PFSK-1 (cell line): ENCODE measurements around the gene JAKMIP1.

Experiments used
- FOXP2 ChIP-seq: optimal IDR thresholded peaks from 2 replicates; pipeline ENCODE3; 2011; ENCODE audit warnings: borderline replicate concordance, control low read depth, inconsistent platforms; ENCODE audit not compliant: insufficient read depth; ENCODE audit errors: extremely low read length, extremely low read depth
- POLR2AphosphoS5 ChIP-seq: IDR thresholded peaks from 2 replicates; pipeline ENCODE4 v1.6.1; 2012; ENCODE audit warnings: low read depth, mild to moderate bottlenecking, control low read depth, low read length, moderate library complexity
- SIN3A ChIP-seq: IDR thresholded peaks from 2 replicates; pipeline ENCODE4 v1.6.1; 2012; ENCODE audit warnings: mild to moderate bottlenecking, low read length, moderate library complexity, borderline replicate concordance; ENCODE audit not compliant: insufficient read depth
- TAF1 ChIP-seq: IDR thresholded peaks from 2 replicates; pipeline ENCODE4 v1.6.1; 2012; ENCODE audit warnings: low read length, control low read depth, borderline replicate concordance; ENCODE audit not compliant: insufficient read depth
- TF ChIP-seq, protein P1 (sequence below), 2 experiments: IDR thresholded peaks; 2 replicates each; pipeline versions ENCODE4 v1.6.1 to v1.8.0; 2011 to 2012; ENCODE audit warnings: low read depth in 2 of 2, low read length in 2 of 2, control low read depth in 1 of 2, inconsistent platforms in 1 of 2, mild to moderate bottlenecking in 1 of 2, moderate library complexity in 1 of 2; ENCODE audit not compliant: insufficient read depth in 1 of 2

Gene JAKMIP1

DNA sequence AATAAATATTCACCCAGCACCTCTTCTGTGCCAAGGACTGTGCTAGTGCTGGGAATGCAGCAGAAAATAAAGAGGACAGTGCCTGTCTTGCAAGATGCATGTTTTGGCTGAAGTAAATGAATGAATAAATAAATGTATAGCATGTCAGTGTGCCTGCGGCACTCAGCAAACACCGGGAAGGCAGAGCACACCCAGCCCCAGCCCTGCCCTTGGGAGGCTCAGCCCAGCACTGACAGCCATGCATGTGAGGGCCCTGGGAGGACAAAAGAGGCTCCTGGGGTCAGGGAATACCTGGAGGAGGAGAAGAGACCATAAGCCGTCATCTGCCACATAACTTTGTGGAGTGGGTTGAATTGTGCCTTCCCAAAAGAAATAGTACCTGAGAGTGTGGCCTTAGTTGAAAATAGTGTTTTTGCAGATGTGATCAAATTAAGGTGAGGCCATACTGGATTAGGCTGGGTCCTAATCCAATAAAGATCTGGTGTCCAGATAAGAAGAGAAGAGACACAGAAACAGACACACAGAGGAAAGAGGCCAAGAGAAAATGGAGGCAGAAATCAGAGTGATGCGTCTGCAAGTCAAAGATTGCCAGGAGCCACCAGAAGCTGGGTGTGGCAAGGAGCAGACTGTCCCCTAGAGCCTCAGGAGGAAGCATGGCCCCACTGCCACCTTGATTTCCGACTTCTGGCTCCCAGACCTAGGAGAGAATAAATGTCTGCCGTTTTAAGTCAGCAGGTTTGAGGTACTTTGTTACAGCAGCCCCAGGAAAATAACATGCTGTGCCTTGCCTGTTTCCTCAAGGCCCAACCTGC, 198.5 kb downstream of the JAKMIP1 start:
- TF ChIP-seq FOXP2: no peak
- TF ChIP-seq POLR2AphosphoS5: no peak
- TF ChIP-seq, protein P1, sequence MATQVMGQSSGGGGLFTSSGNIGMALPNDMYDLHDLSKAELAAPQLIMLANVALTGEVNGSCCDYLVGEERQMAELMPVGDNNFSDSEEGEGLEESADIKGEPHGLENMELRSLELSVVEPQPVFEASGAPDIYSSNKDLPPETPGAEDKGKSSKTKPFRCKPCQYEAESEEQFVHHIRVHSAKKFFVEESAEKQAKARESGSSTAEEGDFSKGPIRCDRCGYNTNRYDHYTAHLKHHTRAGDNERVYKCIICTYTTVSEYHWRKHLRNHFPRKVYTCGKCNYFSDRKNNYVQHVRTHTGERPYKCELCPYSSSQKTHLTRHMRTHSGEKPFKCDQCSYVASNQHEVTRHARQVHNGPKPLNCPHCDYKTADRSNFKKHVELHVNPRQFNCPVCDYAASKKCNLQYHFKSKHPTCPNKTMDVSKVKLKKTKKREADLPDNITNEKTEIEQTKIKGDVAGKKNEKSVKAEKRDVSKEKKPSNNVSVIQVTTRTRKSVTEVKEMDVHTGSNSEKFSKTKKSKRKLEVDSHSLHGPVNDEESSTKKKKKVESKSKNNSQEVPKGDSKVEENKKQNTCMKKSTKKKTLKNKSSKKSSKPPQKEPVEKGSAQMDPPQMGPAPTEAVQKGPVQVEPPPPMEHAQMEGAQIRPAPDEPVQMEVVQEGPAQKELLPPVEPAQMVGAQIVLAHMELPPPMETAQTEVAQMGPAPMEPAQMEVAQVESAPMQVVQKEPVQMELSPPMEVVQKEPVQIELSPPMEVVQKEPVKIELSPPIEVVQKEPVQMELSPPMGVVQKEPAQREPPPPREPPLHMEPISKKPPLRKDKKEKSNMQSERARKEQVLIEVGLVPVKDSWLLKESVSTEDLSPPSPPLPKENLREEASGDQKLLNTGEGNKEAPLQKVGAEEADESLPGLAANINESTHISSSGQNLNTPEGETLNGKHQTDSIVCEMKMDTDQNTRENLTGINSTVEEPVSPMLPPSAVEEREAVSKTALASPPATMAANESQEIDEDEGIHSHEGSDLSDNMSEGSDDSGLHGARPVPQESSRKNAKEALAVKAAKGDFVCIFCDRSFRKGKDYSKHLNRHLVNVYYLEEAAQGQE (IDR thresholded peaks at IDR 0.05; ENCODE audit: insufficient read depth in 1 of 2, low read depth in 2 of 2, low read length in 2 of 2): no peak
- no peak for TF ChIP-seq TAF1
- TF ChIP-seq SIN3A: no peak

DNA sequence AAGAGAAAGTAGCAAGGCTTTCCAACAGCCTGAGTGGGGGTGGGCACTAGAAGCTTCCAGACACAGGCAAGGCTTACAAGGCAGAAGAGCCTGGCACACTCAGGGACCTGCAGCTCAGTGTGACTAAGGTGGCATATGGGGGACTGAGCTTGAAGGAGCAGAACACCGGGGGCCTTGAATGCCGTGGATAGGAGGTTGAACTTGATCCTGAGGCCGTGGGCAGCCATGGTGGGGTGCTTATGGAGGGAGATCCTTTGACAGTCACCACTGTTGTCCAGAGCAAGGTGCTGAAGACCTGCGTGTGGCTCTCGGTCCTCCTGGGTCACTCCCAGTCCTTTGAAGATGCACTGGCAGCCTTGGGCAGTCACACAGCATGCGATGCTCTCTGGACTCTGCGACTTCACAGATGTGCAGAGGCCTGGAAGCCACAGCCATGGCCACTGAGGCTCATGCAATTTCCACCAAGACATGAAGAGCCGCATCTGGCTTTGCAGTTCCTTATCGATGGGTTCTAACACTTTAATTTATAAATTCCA, 200.5 kb downstream of the JAKMIP1 start:
- TF ChIP-seq, protein P1 (IDR thresholded peaks at IDR 0.05; ENCODE audit: insufficient read depth in 1 of 2, low read depth in 2 of 2, low read length in 2 of 2): no peak
- TF ChIP-seq TAF1: no peak
- TF ChIP-seq SIN3A: no peak
- TF ChIP-seq POLR2AphosphoS5: no peak
- no peak for TF ChIP-seq FOXP2

DNA sequence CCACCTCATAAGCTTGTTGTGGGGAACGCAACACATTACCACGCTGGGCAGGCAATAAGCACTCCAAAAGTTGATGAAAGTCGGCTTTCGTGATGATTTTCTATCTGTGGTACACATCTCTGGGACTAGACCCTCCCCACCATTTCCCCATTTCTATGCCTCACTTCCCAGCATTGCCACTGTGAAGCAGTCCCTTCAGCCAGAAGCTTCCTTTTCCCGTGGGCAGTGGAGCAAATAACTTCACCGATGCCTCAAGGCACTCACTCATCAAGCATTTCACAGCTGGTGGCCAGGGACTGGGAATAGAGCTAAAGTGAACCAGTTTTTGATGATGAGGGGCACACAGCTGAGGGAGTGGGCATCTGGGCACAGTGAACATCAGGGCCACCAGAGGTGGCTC, 201.0 kb downstream of the JAKMIP1 start:
- TF ChIP-seq FOXP2 (no peak), SIN3A (no peak), TAF1 (no peak), POLR2AphosphoS5 (no peak)
- TF ChIP-seq, protein P1 (IDR thresholded peaks at IDR 0.05; ENCODE audit: insufficient read depth in 1 of 2, low read depth in 2 of 2, low read length in 2 of 2): no peak

DNA sequence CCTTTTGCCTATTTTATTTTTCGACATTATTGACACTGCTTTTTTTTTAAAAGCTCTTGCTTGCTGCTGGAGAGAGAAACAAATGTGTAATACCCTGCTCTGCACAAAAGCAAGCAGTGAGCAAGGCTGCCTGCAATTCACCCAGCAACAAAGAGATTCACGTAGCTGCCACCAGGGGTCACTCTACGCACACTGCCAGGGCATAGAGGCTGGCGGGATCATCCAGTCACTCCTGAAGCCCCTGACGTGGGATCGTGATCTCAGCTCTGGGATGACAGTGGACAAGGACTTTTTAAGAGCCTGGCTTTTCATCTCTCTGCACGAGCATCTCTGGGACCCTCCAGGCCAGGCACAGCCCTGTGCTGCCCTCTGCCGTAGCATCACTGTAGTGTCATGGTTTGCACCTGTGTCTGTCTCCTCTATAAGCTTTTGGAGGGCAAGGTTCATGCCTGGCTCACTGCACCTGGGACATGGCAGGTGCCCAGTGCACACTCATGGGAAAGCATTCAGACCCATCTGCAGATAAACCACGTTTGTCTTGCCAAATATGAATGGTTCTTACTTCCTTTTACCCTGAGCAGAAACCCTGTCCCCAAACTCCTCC, 201.9 kb downstream of the JAKMIP1 start:
- TF ChIP-seq FOXP2 (no peak), TAF1 (no peak), POLR2AphosphoS5 (no peak), SIN3A (no peak)
- TF ChIP-seq, protein P1 (IDR thresholded peaks at IDR 0.05; ENCODE audit: insufficient read depth in 1 of 2, low read depth in 2 of 2, low read length in 2 of 2): no peak
